NCI-H2196 treated with DMSO at 0.1 percent for 48 hours (cell line): ENCODE data around the gene XPNPEP2.
"Not testable (repeated sequence)": the region's sequence is repeated elsewhere in the genome, so short reads cannot be mapped to it uniquely, and the experiment has no call there.

Experiments
- DNase-seq: peaks from one replicate; lab custom pipeline; 2025; ENCODE audit not compliant: unreplicated experiment; lab: John Stamatoyannopoulos, UW

The XPNPEP2 gene

GRCh38 chrX:129719268-129719667 lies 19.5 kb upstream of the XPNPEP2 start:
- DNase-seq = no peak

GRCh38 chrX:129719931-129720530 lies 18.7 kb upstream of the XPNPEP2 start:
- no peak for DNase-seq

GRCh38 chrX:129720741-129721140 lies 18.0 kb upstream of the XPNPEP2 start:
- no peak for DNase-seq

GRCh38 chrX:129721414-129721813 lies 17.4 kb upstream of the XPNPEP2 start:
- DNase-seq = no peak

GRCh38 chrX:129721870-129722269 lies 16.9 kb upstream of the XPNPEP2 start:
- no peak for DNase-seq

GRCh38 chrX:129723511-129723910 lies 15.3 kb upstream of the XPNPEP2 start:
- DNase-seq = no peak

- DNase-seq = no peak
These were observed 14.0 kb upstream of the XPNPEP2 start for GRCh38 chrX:129724754-129725153.

GRCh38 chrX:129726307-129727111 lies 12.3 kb upstream of the XPNPEP2 start:
- peak; percentile 1 for DNase-seq

- no peak for DNase-seq
These were observed 10.7 kb upstream of the XPNPEP2 start for GRCh38 chrX:129728061-129728460.

- DNase-seq = no peak
These were observed 7.6 kb upstream of the XPNPEP2 start for GRCh38 chrX:129731228-129731627.

- no peak for DNase-seq
These were observed 5.9 kb upstream of the XPNPEP2 start for GRCh38 chrX:129732857-129733256.

- DNase-seq = no peak
These were observed 5.4 kb upstream of the XPNPEP2 start for GRCh38 chrX:129733335-129733734.

- DNase-seq = no peak
These were observed 2.3 kb upstream of the XPNPEP2 start for GRCh38 chrX:129736491-129736890.

GRCh38 chrX:129737916-129738315 lies 863 bp upstream of the XPNPEP2 start:
- DNase-seq = no peak

GRCh38 chrX:129739578-129739977 lies 799 bp downstream of the XPNPEP2 start:
- DNase-seq = no peak

- DNase-seq = no peak
These were observed 3.3 kb downstream of the XPNPEP2 start for GRCh38 chrX:129741880-129742758.

- not testable (repeated sequence) for DNase-seq
These were observed 4.0 kb downstream of the XPNPEP2 start for GRCh38 chrX:129742759-129743152.

- DNase-seq = no peak
These were observed 5.0 kb downstream of the XPNPEP2 start for GRCh38 chrX:129743821-129744220.

- no peak for DNase-seq
These were observed 6.1 kb downstream of the XPNPEP2 start for GRCh38 chrX:129744861-129745321.

- no peak for DNase-seq
These were observed 8.0 kb downstream of the XPNPEP2 start for GRCh38 chrX:129746557-129747470.
